Measurements from ENCODE around the gene NOP16. TPM values are rescaled to one million over a fixed set of nuclear protein-coding genes. Genes with fewer than 3 reads are reported as not detected.
A peak's percentile ranks its signal among the peaks of the same experiment; 100 is the strongest.

NOP16 gene
- total and polyA plus RNA-seq, 2 of the 13 experiments (the other 11 are each of a cell fraction or from before 2014, with no cell fraction given), result 43.3 to 48.4 TPM

DNA sequence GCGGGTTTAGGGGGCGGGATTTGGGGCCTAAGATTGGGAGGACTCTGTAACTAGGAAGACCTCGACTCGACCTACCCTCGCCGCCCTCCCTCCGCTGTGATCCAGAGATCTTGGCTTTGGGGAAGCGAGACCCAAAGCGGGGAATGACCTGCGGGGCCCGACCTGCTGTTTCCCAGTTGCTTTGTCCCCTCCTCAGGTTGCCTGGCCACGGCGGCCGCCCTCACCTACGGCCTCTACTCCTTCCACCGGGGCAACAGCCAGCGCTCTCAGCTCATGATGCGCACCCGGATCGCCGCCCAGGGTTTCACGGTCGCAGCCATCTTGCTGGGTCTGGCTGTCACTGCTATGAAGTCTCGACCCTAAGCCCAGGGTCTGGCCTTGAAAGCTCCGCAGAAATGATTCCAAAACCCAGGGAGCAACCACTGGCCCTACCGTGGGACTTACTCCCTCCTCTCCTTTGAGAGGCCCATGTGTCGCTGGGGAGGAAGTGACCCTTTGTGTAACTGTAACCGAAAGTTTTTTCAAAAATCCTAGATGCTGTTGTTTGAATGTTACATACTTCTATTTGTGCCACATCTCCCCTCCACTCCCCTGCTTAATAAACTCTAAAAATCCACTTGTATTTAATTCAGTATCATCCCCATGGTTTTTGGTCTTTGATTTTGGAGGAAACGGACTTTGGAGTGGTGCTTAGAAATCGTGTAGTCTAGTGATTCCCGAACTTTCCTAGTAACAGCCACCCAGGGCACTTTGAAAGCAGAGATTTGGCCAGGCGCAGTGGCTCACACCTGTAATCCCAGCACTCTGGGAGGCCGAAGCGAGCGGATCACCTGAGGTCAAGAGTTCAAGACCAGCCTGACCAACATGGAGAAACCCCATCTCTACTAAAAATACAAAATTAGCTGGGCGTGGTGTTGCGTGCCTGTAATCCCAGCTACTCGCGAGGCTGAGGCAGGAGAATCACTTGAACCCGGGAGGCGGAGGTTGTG is 1.0 kb upstream of the NOP16 start (continued):
- TF ChIP-seq ZNF224 (CRISPR knock-in tag; IDR thresholded peaks at IDR 0.05), result no peak
- TF ChIP-seq, protein P1, sequence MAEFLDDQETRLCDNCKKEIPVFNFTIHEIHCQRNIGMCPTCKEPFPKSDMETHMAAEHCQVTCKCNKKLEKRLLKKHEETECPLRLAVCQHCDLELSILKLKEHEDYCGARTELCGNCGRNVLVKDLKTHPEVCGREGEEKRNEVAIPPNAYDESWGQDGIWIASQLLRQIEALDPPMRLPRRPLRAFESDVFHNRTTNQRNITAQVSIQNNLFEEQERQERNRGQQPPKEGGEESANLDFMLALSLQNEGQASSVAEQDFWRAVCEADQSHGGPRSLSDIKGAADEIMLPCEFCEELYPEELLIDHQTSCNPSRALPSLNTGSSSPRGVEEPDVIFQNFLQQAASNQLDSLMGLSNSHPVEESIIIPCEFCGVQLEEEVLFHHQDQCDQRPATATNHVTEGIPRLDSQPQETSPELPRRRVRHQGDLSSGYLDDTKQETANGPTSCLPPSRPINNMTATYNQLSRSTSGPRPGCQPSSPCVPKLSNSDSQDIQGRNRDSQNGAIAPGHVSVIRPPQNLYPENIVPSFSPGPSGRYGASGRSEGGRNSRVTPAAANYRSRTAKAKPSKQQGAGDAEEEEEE (CRISPR knock-in tag; IDR thresholded peaks at IDR 0.05; ENCODE audit: borderline replicate concordance), result no peak
- TF ChIP-seq HNRNPUL1 (IDR thresholded peaks at IDR 0.05; ENCODE audit: low read depth, low read length), result no peak
- no peak for TF ChIP-seq ZFP37 (CRISPR knock-in tag; IDR thresholded peaks at IDR 0.05; ENCODE audit: borderline replicate concordance)
- TF ChIP-seq NFATC3 (CRISPR knock-in tag; IDR thresholded peaks at IDR 0.05), result no peak
- 0 out of 2 replicates have a peak, but pooled peaks have one; percentile 4 for TF ChIP-seq MED1 (CRISPR knock-in tag; IDR thresholded peaks at IDR 0.05)
- no peak for TF ChIP-seq CREB1 (IDR thresholded peaks at IDR 0.05)
- TF ChIP-seq CREB1 (CRISPR knock-in tag; IDR thresholded peaks at IDR 0.05), result no peak
- TF ChIP-seq, protein P2, sequence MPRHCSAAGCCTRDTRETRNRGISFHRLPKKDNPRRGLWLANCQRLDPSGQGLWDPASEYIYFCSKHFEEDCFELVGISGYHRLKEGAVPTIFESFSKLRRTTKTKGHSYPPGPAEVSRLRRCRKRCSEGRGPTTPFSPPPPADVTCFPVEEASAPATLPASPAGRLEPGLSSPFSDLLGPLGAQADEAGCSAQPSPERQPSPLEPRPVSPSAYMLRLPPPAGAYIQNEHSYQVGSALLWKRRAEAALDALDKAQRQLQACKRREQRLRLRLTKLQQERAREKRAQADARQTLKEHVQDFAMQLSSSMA (CRISPR knock-in tag; IDR thresholded peaks at IDR 0.05), result no peak
- TF ChIP-seq, protein P3, sequence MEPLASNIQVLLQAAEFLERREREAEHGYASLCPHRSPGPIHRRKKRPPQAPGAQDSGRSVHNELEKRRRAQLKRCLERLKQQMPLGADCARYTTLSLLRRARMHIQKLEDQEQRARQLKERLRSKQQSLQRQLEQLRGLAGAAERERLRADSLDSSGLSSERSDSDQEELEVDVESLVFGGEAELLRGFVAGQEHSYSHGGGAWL (CRISPR knock-in tag; IDR thresholded peaks at IDR 0.05), result no peak
- TF ChIP-seq ZMYM3 (CRISPR knock-in tag; IDR thresholded peaks at IDR 0.05), result no peak
- TF ChIP-seq AHR (CRISPR knock-in tag; IDR thresholded peaks at IDR 0.05), result no peak
- TF ChIP-seq RAD51 (IDR thresholded peaks at IDR 0.05; ENCODE audit: borderline replicate concordance), result no peak
- TF ChIP-seq ZNF558 (CRISPR knock-in tag; IDR thresholded peaks at IDR 0.05; ENCODE audit: borderline replicate concordance), result 0 out of 2 replicates have a peak, but pooled peaks have one; percentile 14
- TF ChIP-seq, protein P4, sequence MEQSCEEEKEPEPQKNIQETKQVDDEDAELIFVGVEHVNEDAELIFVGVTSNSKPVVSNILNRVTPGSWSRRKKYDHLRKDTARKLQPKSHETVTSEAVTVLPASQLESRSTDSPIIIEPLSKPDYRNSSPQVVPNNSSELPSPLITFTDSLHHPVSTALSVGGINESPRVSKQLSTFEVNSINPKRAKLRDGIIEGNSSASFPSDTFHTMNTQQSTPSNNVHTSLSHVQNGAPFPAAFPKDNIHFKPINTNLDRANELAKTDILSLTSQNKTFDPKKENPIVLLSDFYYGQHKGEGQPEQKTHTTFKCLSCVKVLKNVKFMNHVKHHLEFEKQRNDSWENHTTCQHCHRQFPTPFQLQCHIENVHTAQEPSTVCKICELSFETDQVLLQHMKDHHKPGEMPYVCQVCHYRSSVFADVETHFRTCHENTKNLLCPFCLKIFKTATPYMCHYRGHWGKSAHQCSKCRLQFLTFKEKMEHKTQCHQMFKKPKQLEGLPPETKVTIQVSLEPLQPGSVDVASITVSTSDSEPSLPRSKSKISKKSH (CRISPR knock-in tag; IDR thresholded peaks at IDR 0.05; ENCODE audit: borderline replicate concordance), result no peak
- TF ChIP-seq NBN (conservative IDR thresholded peaks at IDR 0.05), result no peak
- no peak for TF ChIP-seq PLRG1 (conservative IDR thresholded peaks at IDR 0.05)
- TF ChIP-seq, protein P5, sequence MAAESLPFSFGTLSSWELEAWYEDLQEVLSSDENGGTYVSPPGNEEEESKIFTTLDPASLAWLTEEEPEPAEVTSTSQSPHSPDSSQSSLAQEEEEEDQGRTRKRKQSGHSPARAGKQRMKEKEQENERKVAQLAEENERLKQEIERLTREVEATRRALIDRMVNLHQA (CRISPR knock-in tag; IDR thresholded peaks at IDR 0.05), result no peak
- peak; percentile 12; the same call in 1 of the 2 replicates for TF ChIP-seq ZSCAN9 (CRISPR knock-in tag; IDR thresholded peaks at IDR 0.05; ENCODE audit: borderline replicate concordance)
- TF ChIP-seq WIZ (CRISPR knock-in tag; IDR thresholded peaks at IDR 0.05), result no peak
- no peak for TF ChIP-seq SP4 (CRISPR knock-in tag; IDR thresholded peaks at IDR 0.05)
- TF ChIP-seq, protein P6, sequence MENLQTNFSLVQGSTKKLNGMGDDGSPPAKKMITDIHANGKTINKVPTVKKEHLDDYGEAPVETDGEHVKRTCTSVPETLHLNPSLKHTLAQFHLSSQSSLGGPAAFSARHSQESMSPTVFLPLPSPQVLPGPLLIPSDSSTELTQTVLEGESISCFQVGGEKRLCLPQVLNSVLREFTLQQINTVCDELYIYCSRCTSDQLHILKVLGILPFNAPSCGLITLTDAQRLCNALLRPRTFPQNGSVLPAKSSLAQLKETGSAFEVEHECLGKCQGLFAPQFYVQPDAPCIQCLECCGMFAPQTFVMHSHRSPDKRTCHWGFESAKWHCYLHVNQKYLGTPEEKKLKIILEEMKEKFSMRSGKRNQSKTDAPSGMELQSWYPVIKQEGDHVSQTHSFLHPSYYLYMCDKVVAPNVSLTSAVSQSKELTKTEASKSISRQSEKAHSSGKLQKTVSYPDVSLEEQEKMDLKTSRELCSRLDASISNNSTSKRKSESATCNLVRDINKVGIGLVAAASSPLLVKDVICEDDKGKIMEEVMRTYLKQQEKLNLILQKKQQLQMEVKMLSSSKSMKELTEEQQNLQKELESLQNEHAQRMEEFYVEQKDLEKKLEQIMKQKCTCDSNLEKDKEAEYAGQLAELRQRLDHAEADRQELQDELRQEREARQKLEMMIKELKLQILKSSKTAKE (CRISPR knock-in tag; IDR thresholded peaks at IDR 0.05; ENCODE audit: borderline replicate concordance), result no peak
- no peak for TF ChIP-seq JUN (CRISPR knock-in tag; IDR thresholded peaks at IDR 0.05)
